Skeletal muscle tissue (tissue), 4 donors: ENCODE measurements around the gene TUBB8. TPM values are rescaled to one million over a fixed set of nuclear protein-coding genes. Genes with fewer than 3 reads are reported as not detected.

Experiments used
- H3K27ac ChIP-seq: one replicate; pipeline ENCODE4 v1.7.0; 2013; ENCODE audit warnings: mild to moderate bottlenecking, low read depth, low read length, inconsistent platforms
- H3K27me3 ChIP-seq, 3 donors: one replicate each; pipeline ENCODE4 v1.7.0; 2013; ENCODE audit warnings: low read length in 3 of 3; ENCODE audit not compliant: control insufficient read depth in 3 of 3, insufficient read depth in 3 of 3
- H3K36me3 ChIP-seq, 3 donors: one replicate each; pipeline ENCODE4 v1.7.0; 2013; ENCODE audit warnings: low read length in 3 of 3; ENCODE audit not compliant: control insufficient read depth in 3 of 3, insufficient read depth in 3 of 3
- H3K4me1 ChIP-seq, 3 donors: one replicate each; pipeline ENCODE4 v1.7.0; 2013; ENCODE audit warnings: low read length in 3 of 3, mild to moderate bottlenecking in 3 of 3; ENCODE audit not compliant: control insufficient read depth in 3 of 3, insufficient read depth in 3 of 3
- H3K4me3 ChIP-seq, 3 donors: one replicate each; pipeline ENCODE4 v1.7.0; 2013; ENCODE audit warnings: low read length in 3 of 3
- H3K9ac ChIP-seq, 3 donors: one replicate each; pipeline ENCODE4 v1.7.0; 2013; ENCODE audit warnings: low read length in 3 of 3, mild to moderate bottlenecking in 3 of 3, moderate library complexity in 2 of 3, low read depth in 1 of 3
- H3K9me3 ChIP-seq, 3 donors: one replicate each; pipeline ENCODE4 v1.7.0; 2013; ENCODE audit warnings: low read length in 3 of 3; ENCODE audit not compliant: control insufficient read depth in 3 of 3
- total RNA-seq: library from RNA; depleted of rRNA; stranded (reverse); fragments of >200 nt; gene quantifications from one replicate; pipeline ENCODE4 v1.2.3, GENCODE V29; 2014
- donor health status: Osteomylitis.

TUBB8 gene
- total RNA-seq: not detected

- no peak within 1 kb of the TSS for H3K4me3 ChIP-seq
- no peaks in the 10 kb centered on the region for H3K36me3 ChIP-seq
- H3K27me3 ChIP-seq: no peaks in the 10 kb centered on the region
- H3K9me3 ChIP-seq: no peaks in the 10 kb centered on the region
- no peak within 1 kb of the TSS for H3K27ac ChIP-seq
- H3K9ac ChIP-seq: no peak within 1 kb of the TSS
- no peaks in the 10 kb centered on the region for H3K4me1 ChIP-seq
Observed at GRCh38 chr10:48996-49395, at the start of gene TUBB8. Gene TUBB8, minus strand, starts transcription at chr10:49296. Its CDS starts 58 bp downstream, at chr10:49238.

- Histone ChIP-seq H3K27ac (no peak overlapping the region), H3K4me1 (no peaks in the 10 kb centered on the region), H3K36me3 (no peaks in the 10 kb centered on the region), H3K9ac (no peak overlapping the region), H3K4me3 (no peak overlapping the region), H3K27me3 (no peaks in the 10 kb centered on the region), H3K9me3 (peaks cover 0 to 4% (median 3%) of the 10 kb centered on the region in 3 donors)
Observed at GRCh38 chr10:96466-96865, 47.4 kb upstream of the TUBB8 start.

GRCh38 chr10:95356-96115 lies 46.4 kb upstream of the TUBB8 start:
- no peak overlapping the region for H3K4me3 ChIP-seq
- H3K4me1 ChIP-seq: no peaks in the 10 kb centered on the region
- no peak overlapping the region for H3K9ac ChIP-seq
- H3K27me3 ChIP-seq: no peaks in the 10 kb centered on the region
- no peak overlapping the region for H3K27ac ChIP-seq
- H3K36me3 ChIP-seq: no peaks in the 10 kb centered on the region
- H3K9me3 ChIP-seq: peaks cover 0 to 4% (median 3%) of the 10 kb centered on the region in 3 donors

- Histone ChIP-seq H3K4me3 (no peak overlapping the region), H3K36me3 (no peaks in the 10 kb centered on the region), H3K9me3 (peaks cover 0 to 4% (median 3%) of the 10 kb centered on the region in 3 donors), H3K27ac (no peak overlapping the region), H3K4me1 (no peaks in the 10 kb centered on the region), H3K27me3 (no peaks in the 10 kb centered on the region), H3K9ac (no peak overlapping the region)
Observed at GRCh38 chr10:94613-95012, 45.5 kb upstream of the TUBB8 start.

GRCh38 chr10:92846-93245 lies 43.8 kb upstream of the TUBB8 start:
- Histone ChIP-seq H3K9ac (no peak overlapping the region), H3K36me3 (no peaks in the 10 kb centered on the region), H3K27me3 (no peaks in the 10 kb centered on the region), H3K9me3 (peaks cover 0 to 4% (median 3%) of the 10 kb centered on the region in 3 donors), H3K27ac (no peak overlapping the region), H3K4me3 (no peak overlapping the region), H3K4me1 (no peaks in the 10 kb centered on the region)

GRCh38 chr10:92153-92552 lies 43.1 kb upstream of the TUBB8 start:
- no peak overlapping the region for H3K4me3 ChIP-seq
- H3K9ac ChIP-seq: no peak overlapping the region
- H3K27ac ChIP-seq: no peak overlapping the region
- H3K27me3 ChIP-seq: no peaks in the 10 kb centered on the region
- no peaks in the 10 kb centered on the region for H3K36me3 ChIP-seq
- H3K4me1 ChIP-seq: no peaks in the 10 kb centered on the region
- H3K9me3 ChIP-seq: peaks cover 0 to 4% (median 3%) of the 10 kb centered on the region in 3 donors

- no peaks in the 10 kb centered on the region for H3K36me3 ChIP-seq
- H3K9ac ChIP-seq: no peak overlapping the region
- peaks cover 0 to 4% (median under 1%) of the 10 kb centered on the region in 3 donors for H3K9me3 ChIP-seq
- no peak overlapping the region for H3K4me3 ChIP-seq
- no peaks in the 10 kb centered on the region for H3K27me3 ChIP-seq
- H3K27ac ChIP-seq: no peak overlapping the region
- no peaks in the 10 kb centered on the region for H3K4me1 ChIP-seq
Observed at GRCh38 chr10:91313-91712, 42.2 kb upstream of the TUBB8 start.

- no peak overlapping the region for H3K27ac ChIP-seq
- H3K36me3 ChIP-seq: no peaks in the 10 kb centered on the region
- no peaks in the 10 kb centered on the region for H3K27me3 ChIP-seq
- H3K4me1 ChIP-seq: no peaks in the 10 kb centered on the region
- no peaks in the 10 kb centered on the region for H3K9me3 ChIP-seq
- no peak overlapping the region for H3K9ac ChIP-seq
- H3K4me3 ChIP-seq: no peak overlapping the region
Observed at GRCh38 chr10:90161-90560, 41.1 kb upstream of the TUBB8 start.

GRCh38 chr10:89248-89647 lies 40.2 kb upstream of the TUBB8 start:
- Histone ChIP-seq H3K4me3 (no peak overlapping the region), H3K9me3 (no peaks in the 10 kb centered on the region), H3K9ac (no peak overlapping the region), H3K27ac (no peak overlapping the region), H3K4me1 (no peaks in the 10 kb centered on the region), H3K27me3 (no peaks in the 10 kb centered on the region), H3K36me3 (no peaks in the 10 kb centered on the region)

GRCh38 chr10:88253-88652 lies 39.2 kb upstream of the TUBB8 start:
- H3K27me3 ChIP-seq: no peaks in the 10 kb centered on the region
- no peak overlapping the region for H3K27ac ChIP-seq
- no peaks in the 10 kb centered on the region for H3K9me3 ChIP-seq
- no peaks in the 10 kb centered on the region for H3K36me3 ChIP-seq
- H3K4me3 ChIP-seq: no peak overlapping the region
- no peaks in the 10 kb centered on the region for H3K4me1 ChIP-seq
- H3K9ac ChIP-seq: no peak overlapping the region
